Left kidney (tissue), 2 donors: ENCODE data around the gene DDIAS. TPM values are rescaled to one million over a fixed set of nuclear protein-coding genes. Genes with fewer than 3 reads are reported as not detected.
"Not testable (repeated sequence)": the region's sequence is repeated elsewhere in the genome, so short reads cannot be mapped to it uniquely, and the experiment has no call there.

Experiments
- DNase-seq: peaks from one replicate; pipeline ENCODE4 v3.0.0-alpha.2; 2013
- polyA plus RNA-seq: library from polyadenylated mRNA; unstranded; fragments of 120-200 nt; gene quantifications from one replicate; pipeline ENCODE4 v1.2.1, GENCODE V29; 2013; ENCODE audit not compliant: insufficient read length

DDIAS gene
- polyA plus RNA-seq, 1 donor = 11.4 TPM

- no peak for DNase-seq
Observed at GRCh38 chr11:82967381-82967780, 65.8 kb downstream of the DDIAS start.

- no peak for DNase-seq
Observed at GRCh38 chr11:82969811-82970210, 68.3 kb downstream of the DDIAS start.

GRCh38 chr11:82970507-82971083, 69.1 kb downstream of the DDIAS start:
- not testable (repeated sequence) for DNase-seq

- not testable (repeated sequence) for DNase-seq
Observed at GRCh38 chr11:82971519-82971946, 70.0 kb downstream of the DDIAS start.

GRCh38 chr11:82972103-82972502, 70.6 kb downstream of the DDIAS start:
- DNase-seq = no peak

GRCh38 chr11:82974135-82974534, 72.6 kb downstream of the DDIAS start:
- no peak for DNase-seq

GRCh38 chr11:82974851-82975250, 73.3 kb downstream of the DDIAS start:
- no peak for DNase-seq

GRCh38 chr11:82975882-82976281, 74.3 kb downstream of the DDIAS start:
- no peak for DNase-seq

- DNase-seq = no peak
Observed at GRCh38 chr11:82976786-82977185, 75.2 kb downstream of the DDIAS start.

- no peak for DNase-seq
Observed at GRCh38 chr11:82978422-82979099, 77.0 kb downstream of the DDIAS start.

GRCh38 chr11:82979824-82980223, 78.3 kb downstream of the DDIAS start:
- no peak for DNase-seq

GRCh38 chr11:82980292-82980691, 78.8 kb downstream of the DDIAS start:
- no peak for DNase-seq

- no peak for DNase-seq
Observed at GRCh38 chr11:82980947-82981346, 79.4 kb downstream of the DDIAS start.

- no peak for DNase-seq
Observed at GRCh38 chr11:82981852-82982251, 80.3 kb downstream of the DDIAS start.

Other genes starting within 250 kb of the DDIAS start
- 2.3 TPM for gene FAM181B, start 167.9 kb upstream of the DDIAS start, polyA plus RNA-seq
- gene PRCP, start 1.3 kb upstream of the DDIAS start, polyA plus RNA-seq = 283 TPM
- gene RAB30, start 170.2 kb downstream of the DDIAS start, polyA plus RNA-seq = 8.4 TPM